GM19395 (cell line): Measurements from ENCODE around the gene KRTAP19-8.

Experiments
- ATAC-seq: cut with Tn5 transposase; IDR thresholded peaks from one replicate; pipeline ENCODE4 v1.9.1; 2021; ENCODE audit warnings: mild to moderate bottlenecking, moderate library complexity; ENCODE audit not compliant: unreplicated experiment

The KRTAP19-8 gene, protein sequence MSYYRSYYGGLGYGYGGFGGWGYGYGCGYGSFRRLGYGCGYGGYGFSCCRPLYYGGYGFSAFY

DNA sequence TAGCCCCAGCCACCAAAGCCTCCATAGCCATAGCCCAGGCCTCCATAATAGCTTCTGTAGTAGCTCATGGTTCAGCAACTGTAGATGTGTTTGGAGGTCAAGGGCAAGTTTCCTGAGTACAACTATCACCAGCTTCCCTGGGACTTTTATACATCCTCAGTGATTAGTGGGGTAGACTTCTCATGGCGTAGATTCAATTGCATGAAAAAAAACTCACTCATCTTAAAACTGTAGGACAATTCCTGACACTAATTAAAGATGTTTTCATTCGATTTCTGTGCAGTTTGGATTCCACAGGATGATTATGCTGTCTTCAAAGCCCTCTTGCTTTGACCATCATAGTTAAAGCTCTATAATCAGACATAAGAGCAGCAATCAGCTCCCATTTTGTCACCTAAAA lies at the start of gene KRTAP19-8:
KRTAP19-8 (minus strand) TSS at position 101 of the 400 bp plus-strand sequence; CDS start at position 68, 33 bp downstream.
- no peak for ATAC-seq

DNA sequence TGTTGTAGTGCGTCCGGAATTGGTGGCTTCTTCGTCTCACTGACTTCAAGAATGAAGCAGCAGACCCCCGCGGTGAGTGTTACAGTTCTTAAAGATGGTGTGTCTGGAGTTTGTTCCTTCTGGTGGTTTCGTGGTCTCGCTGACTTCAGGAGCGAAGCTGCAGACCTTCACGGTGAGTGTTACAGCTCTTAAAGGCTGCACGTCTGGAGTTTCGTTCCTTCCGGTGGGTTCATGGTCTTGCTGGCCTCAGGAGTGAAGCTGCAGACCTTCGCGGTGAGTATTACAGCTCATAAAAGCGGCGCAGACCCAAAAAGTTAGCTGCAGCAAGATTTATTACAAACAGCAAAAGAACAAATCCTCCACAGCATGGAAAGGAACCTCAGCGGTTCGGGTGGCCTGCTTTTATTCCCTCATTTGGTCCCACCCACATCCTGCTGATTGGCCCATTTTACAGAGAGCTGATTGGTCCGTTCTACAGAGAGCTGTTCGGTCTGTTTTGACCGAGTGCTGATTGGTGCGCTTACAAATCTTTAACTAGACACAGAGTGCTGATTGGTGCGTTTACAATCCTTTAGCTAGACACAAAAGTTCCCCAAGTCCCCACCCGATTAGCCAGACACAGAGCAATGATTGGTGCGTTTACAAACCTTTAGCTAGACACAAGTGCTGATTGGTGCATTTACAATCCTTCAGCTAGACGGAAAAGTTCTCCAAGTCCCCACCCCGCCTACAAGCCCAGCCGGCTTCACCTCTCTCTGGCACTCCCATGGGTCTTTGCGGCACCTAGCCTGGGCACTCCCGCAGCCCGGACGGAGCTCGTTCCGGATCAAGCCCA lies 49.6 kb upstream of the KRTAP19-8 start:
- no peak for ATAC-seq

- no peak for ATAC-seq
Observed at GRCh38 chr21:31084689-31085088, 46.4 kb upstream of the KRTAP19-8 start.

GRCh38 chr21:31078796-31079195 lies 40.5 kb upstream of the KRTAP19-8 start:
- ATAC-seq, result peak; percentile 91

GRCh38 chr21:31078216-31078615 lies 39.9 kb upstream of the KRTAP19-8 start:
- ATAC-seq, result peak; percentile 51

- ATAC-seq, result no peak
Observed at GRCh38 chr21:31075848-31076247, 37.6 kb upstream of the KRTAP19-8 start.

DNA sequence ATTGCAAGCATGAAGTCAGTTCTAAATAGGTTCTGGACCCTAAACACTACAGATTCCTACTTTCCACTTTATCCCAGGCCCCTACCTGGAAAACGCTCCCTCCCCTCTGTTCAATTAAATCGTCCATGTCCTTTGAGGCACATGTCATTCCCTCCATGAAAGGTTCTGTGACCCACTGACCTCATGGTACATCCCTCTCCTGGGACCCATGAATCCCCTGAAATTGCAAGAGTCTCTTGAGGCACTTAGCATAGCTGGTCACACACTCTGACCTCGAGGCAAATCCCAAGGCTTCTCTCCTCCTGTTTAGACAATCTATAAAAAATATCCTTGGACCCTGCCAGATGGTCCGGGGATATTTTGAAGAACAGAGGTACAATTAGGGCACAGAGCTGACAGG lies 34.3 kb upstream of the KRTAP19-8 start:
- no peak for ATAC-seq

DNA sequence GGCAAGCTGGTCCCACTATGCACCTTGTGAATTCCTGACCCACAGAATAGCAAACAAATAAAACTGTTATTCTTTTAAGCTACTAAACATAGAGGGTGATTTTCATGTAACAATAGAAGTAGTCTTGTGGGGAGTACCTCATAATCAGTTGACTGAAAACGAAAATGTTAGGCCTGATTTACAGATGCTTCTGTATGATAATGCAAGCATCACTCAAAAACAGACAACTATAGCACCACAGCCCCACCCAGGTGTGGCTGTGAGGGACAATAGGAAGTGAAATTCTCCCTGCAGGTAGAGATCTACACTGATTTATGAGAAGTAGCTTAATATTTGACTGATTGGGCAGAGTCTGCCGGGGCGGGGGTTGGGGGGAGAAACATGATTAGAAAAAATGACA lies 26.5 kb upstream of the KRTAP19-8 start:
- no peak for ATAC-seq

DNA sequence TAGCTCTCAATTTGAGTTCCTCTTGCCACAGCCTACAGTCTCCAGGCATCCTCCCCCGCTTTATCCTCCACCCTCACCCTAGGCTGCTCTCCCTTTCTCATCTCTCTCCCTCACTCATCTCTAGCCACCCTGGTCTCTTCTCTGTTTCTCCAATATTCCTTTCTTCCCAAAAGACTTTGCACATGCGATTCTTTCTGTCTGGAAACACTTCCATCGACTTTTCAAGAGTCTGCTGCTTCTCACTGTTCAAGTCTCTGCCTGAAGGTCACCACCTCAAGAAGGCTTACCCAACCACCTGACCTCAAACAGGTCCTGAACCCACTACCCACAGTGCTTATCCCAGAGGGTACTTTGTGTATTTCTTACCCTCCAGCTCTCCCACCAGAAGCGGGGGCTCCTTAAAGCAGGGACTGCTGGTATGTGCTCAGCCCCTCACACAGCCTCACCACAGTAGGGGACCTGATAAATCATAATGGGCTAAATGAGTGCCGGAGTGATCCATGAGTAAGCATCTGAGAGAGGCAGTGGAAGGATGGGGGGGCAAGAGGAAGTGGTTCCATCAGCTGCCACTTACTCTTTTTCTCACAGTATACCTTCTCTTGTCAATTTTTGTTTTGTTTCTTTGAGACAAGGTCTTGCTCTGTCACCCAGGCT lies 14.3 kb upstream of the KRTAP19-8 start:
- ATAC-seq, result no peak

DNA sequence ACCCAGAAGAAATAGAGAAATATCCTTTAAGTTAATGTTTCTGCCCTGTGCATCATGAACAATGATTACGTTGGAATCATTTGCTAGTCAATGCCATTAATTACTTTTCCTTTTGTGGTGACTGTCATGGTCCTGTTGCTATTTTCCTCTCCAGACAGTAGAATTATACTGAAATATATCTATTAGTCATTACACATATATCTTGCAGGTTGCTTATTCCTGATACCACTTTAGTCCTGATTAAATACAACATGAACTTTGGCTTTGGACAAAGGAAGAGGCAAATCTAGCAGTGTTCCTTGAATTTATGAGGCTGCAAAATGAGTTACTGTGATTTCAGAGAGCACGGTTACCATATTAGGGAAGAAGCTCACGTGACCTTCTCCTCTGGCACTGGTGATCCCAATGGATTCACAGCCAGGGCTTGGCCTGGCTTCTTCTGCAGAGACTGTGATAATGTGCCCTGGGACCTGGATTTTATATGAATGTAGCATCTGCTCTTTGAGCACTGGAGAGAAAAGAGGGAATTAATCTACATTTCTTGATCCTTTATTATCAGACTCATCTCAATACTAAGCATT lies 12.4 kb upstream of the KRTAP19-8 start:
- ATAC-seq, result no peak

DNA sequence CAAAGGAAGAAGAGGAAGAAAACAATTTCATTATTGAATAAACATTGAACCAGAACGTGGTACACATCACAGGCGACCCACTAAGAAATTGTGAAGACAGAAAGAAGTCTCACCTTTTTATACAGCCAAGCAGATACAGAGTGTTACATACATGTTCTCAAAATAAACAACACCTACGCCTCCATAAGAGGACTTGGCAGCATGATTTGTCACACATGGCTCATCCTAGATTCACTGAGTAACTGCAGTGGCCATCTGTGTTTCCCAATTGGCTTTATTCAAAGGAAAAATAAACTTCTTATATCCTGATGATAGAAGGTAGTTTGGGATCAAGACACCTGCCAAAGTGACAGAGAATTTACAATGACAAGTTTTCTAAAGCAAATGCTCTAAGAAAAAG lies 7.6 kb upstream of the KRTAP19-8 start:
- no peak for ATAC-seq

GRCh38 chr21:31043471-31043870 lies 5.2 kb upstream of the KRTAP19-8 start:
- ATAC-seq, result no peak

- peak; percentile 49 for ATAC-seq
Observed at GRCh38 chr21:31042080-31042464, 3.8 kb upstream of the KRTAP19-8 start.

DNA sequence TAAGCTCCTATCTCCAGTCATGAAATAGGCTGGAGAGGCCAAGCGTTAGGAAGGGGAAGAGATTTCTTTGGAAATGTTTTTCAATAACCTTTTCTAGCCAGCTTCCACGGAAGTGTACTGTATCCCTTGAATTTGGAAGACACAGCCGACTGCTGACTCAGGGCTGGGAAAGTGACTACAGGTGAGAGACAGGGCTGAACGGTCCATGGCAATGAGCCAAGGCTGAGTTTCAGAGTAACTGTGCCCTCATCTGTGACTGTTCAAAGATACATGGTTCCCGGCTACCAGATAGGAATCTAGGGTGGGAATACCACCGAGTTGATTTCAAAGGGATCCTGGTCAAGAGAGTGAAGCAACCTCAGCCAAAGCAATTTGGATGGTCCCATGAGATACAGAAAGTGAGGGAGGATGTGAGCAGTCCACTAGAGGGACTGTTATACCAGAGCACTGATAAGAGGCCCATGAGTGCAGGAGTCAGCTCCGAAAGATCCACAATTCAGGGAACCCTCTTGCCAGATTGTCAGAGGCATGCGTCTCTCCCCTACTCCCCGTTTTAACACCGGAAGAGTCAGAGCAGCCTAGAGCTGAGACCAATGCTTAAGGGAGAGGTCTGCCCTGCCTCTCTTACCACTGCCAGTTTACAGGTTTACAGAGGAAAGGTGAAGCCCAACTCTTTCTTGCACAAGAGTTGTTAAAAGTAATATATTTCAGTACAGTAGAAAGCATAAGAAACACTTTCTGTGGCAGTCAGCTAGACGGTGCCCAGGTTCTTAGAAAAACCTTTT lies 3.2 kb upstream of the KRTAP19-8 start:
- ATAC-seq, result peak; percentile 55

- ATAC-seq, result no peak
Observed at GRCh38 chr21:31034378-31034777, 3.9 kb downstream of the KRTAP19-8 start.

DNA sequence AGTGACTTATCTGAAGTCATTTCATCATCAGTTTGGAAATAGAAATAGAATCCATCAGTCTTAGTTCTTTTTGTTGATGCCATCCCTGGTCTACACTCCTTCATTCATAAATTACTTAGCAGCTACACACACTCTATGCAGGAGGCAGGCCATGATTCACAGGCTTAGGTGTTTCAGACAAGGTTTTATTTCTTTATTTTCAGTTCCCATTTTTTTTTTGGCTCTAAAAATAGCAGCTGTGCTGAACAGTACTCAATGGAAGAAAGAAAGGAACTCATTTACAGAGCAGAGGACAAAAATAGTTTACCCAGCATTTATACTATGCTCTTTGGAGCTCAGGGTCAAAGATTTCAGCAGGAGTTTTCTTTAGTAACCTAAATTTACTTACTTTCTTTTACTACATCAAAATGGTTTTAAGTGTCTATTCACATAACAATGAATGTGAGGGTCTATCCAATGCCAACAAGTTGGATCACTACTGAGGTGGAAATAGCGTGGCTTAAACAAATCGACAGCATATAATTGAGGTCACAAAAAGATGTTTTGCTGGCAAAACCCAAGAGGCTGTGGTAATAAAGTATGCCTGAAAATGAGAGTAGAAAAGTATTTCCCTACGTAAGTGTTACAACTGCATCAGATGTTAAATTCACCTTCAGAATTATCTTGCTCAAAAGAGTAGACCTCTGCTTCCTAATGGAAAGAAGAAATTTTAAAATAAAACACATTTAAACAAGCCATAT lies 7.7 kb downstream of the KRTAP19-8 start:
- peak; percentile 90 for ATAC-seq

GRCh38 chr21:31023680-31024079 lies 14.6 kb downstream of the KRTAP19-8 start:
- ATAC-seq, result no peak

- no peak for ATAC-seq
Observed at GRCh38 chr21:31022306-31022705, 16.0 kb downstream of the KRTAP19-8 start.

DNA sequence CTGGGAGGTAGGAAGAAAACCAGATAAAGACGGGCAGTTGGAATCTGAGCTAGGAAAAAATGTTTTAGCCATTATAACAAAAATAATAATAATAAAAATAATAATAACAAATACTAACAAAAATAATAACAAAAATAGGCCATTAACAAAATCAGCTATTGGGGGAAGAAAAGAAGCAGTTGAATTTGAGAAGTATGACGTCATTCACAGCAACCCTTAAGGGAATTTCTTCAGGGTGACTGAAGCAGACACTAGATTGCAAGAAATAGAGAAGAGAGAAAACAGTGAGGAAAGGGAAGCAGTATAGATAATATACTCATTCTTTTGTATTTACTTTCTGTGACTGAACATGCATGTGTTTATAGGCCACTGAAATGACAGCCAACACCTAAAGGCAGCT lies 20.0 kb downstream of the KRTAP19-8 start:
- no peak for ATAC-seq

GRCh38 chr21:31014891-31015290 lies 23.4 kb downstream of the KRTAP19-8 start:
- ATAC-seq, result no peak
